Endothelial cell of umbilical vein (primary cell): Measurements from ENCODE around the gene POU3F1. TPM values are rescaled to one million over a fixed set of nuclear protein-coding genes. Genes with fewer than 3 reads are reported as not detected.

Experiments
- BruUV-seq: library from RNA; stranded (reverse); fragments of 400-500 nt; replicated peaks from 2 replicates; lab custom pipeline; 2021; lab: Mats Ljungman, UMichigan
- CTCF ChIA-PET: fragments of 300-600, 350-600 bp; sonication (Branson Sonifier 250); formaldehyde crosslinking; loops from one replicate; lab custom pipeline; 2021; ENCODE audit warnings: antibody characterized with exemption, inconsistent platforms; lab: Charles Lee
- POLR2A ChIA-PET: fragments of 300-600, 350-600 bp; sonication (Branson Sonifier 250); formaldehyde crosslinking; loops from one replicate; lab custom pipeline; 2021; ENCODE audit warnings: antibody characterized with exemption, inconsistent platforms; lab: Charles Lee
- DNase-seq: peaks from one replicate; pipeline ENCODE4 v3.0.0-alpha.2; 2011; ENCODE audit warnings: low read depth, low spot score
- FAIRE-seq: peaks from 2 replicates; lab custom pipeline; 2011; peaks lifted over from hg19 to GRCh38; lab: Jason Lieb, UNC
- H2AFZ ChIP-seq: 2 replicates; pipeline ENCODE4 v1.6.0; 2012; ENCODE audit warnings: low read depth, low read length, control low read depth, inconsistent platforms
- H3K27ac ChIP-seq: 2 replicates; pipeline ENCODE4 v1.5.1; 2011; ENCODE audit warnings: low read depth, mild to moderate bottlenecking, control low read depth, low read length, moderate library complexity; ENCODE audit not compliant: insufficient read depth
- H3K27me3 ChIP-seq, 2 experiments: 2 replicates each; pipeline versions ENCODE4 v1.6.0 to v1.6.1; 2011; ENCODE audit warnings: low read length in 2 of 2, mixed read lengths in 1 of 2; ENCODE audit not compliant: control insufficient read depth in 2 of 2, insufficient read depth in 2 of 2
- H3K36me3 ChIP-seq, 2 experiments: 2 replicates in 1 of 2; 3 replicates in 1 of 2; pipeline ENCODE4 v1.5.1; 2011; ENCODE audit warnings: low read length in 2 of 2, mild to moderate bottlenecking in 1 of 2, moderate library complexity in 1 of 2; ENCODE audit not compliant: control insufficient read depth in 2 of 2, insufficient read depth in 2 of 2; ENCODE audit errors: extremely low read depth in 1 of 2
- H3K4me1 ChIP-seq: 3 replicates; pipeline ENCODE4 v1.5.1; 2011; ENCODE audit warnings: mild to moderate bottlenecking, low read length; ENCODE audit not compliant: control insufficient read depth, insufficient read depth; ENCODE audit errors: extremely low read depth
- H3K4me2 ChIP-seq: 2 replicates; pipeline ENCODE4 v1.6.1; 2011; ENCODE audit warnings: low read length, control low read depth, mixed read lengths; ENCODE audit not compliant: insufficient read depth
- H3K4me3 ChIP-seq, 3 experiments: fragments of 200-600 bp in 1 of 3; sonication (generic), shearing (Covaris generic) in 1 of 3; replicated peaks in 1 of 3; 2 replicates each; pipeline ENCODE4 v1.5.1; 2011 to 2016; ENCODE audit warnings: control low read depth in 3 of 3, low read length in 3 of 3, mild to moderate bottlenecking in 2 of 3, inconsistent platforms in 1 of 3, low read depth in 1 of 3, moderate library complexity in 1 of 3; ENCODE audit not compliant: insufficient read depth in 1 of 3
- H3K79me2 ChIP-seq: 2 replicates; pipeline ENCODE4 v1.6.0; 2012; ENCODE audit warnings: low read length, inconsistent platforms; ENCODE audit not compliant: control insufficient read depth, insufficient read depth
- H3K9ac ChIP-seq: replicated peaks from 2 replicates; pipeline ENCODE3; 2011; ENCODE audit warnings: low read length, control low read depth; ENCODE audit not compliant: insufficient read depth; ENCODE audit errors: extremely low read depth
- H3K9me1 ChIP-seq: replicated peaks from 3 replicates; pipeline ENCODE4 v1.6.0; 2011; ENCODE audit warnings: mild to moderate bottlenecking, low read length; ENCODE audit not compliant: control insufficient read depth, insufficient read depth; ENCODE audit errors: extremely low read depth
- H3K9me3 ChIP-seq: replicated peaks from 2 replicates; pipeline ENCODE4 v1.5.1; 2012; ENCODE audit warnings: low read length, inconsistent platforms; ENCODE audit not compliant: control insufficient read depth, insufficient read depth
- H4K20me1 ChIP-seq: replicated peaks from 2 replicates; pipeline ENCODE3; 2011; ENCODE audit warnings: mild to moderate bottlenecking, low read length; ENCODE audit not compliant: control insufficient read depth, insufficient read depth; ENCODE audit errors: extremely low read depth
- EZH2 ChIP-seq: IDR thresholded peaks from 2 replicates; pipeline ENCODE4 v1.6.1; 2012; ENCODE audit warnings: borderline replicate concordance, low read depth, mild to moderate bottlenecking, moderate library complexity, low read length, inconsistent platforms; ENCODE audit not compliant: severe bottlenecking
- GATA2 ChIP-seq: IDR thresholded peaks from 2 replicates; pipeline ENCODE4 v1.7.0; 2011; ENCODE audit warnings: low read depth, mild to moderate bottlenecking, moderate library complexity, mixed read lengths, low read length; ENCODE audit not compliant: insufficient read length, insufficient read depth
- POLR2A ChIP-seq: IDR thresholded peaks from 2 replicates; pipeline ENCODE4 v1.6.1; 2012; ENCODE audit warnings: low read depth, mild to moderate bottlenecking, control low read depth, low read length
- dilution Hi-C: fragments of 300-500 bp; cut with MboI; formaldehyde crosslinking; loops from one replicate; pipeline ENCODE4 v1.15.0; 2019; ENCODE audit warnings: low sequenced_read_pairs; ENCODE audit not compliant: extremely low pct_ligation_motif_present
- intact Hi-C: fragments of 100-400 bp; cut with micrococcal nuclease; formaldehyde crosslinking; loops from one replicate; pipeline ENCODE4 v1.10.0; 2022
- polyA plus RNA-seq, 4 experiments: library from polyadenylated mRNA; depleted of rRNA in 3 of 4; stranded (reverse) in 3 of 4; unstranded in 1 of 4; fragments of >200 nt; gene quantifications; 2 replicates each; pipeline versions ENCODE4 v1.2.1 to v1.2.3, GENCODE V29; 2011 to 2012; ENCODE audit warnings: missing spikeins in 1 of 4
- total RNA-seq: library from RNA; stranded (reverse); gene quantifications from 2 replicates; pipeline ENCODE4 v1.2.3, GENCODE V29; 2021

POU3F1 gene
- total and polyA plus RNA-seq, 2 donors (not counting 3 experiments of a cell fraction or from before 2014, with no cell fraction given): not detected

- FAIRE-seq: peak; percentile 43
Measured at GRCh38 chr1:38044221-38045215, 2.1 kb downstream of the POU3F1 start.

GRCh38 chr1:38043036-38043747 lies 3.4 kb downstream of the POU3F1 start:
- H3K4me3 ChIP-seq: no peak overlapping the region
- H3K4me1 ChIP-seq: peaks cover 7% of the 10 kb centered on the region
- TF ChIP-seq POLR2A (no peak), GATA2 (no peak)
- POLR2A ChIA-PET: no interaction called here
- no peak overlapping the region for H3K27ac ChIP-seq
- H3K9me3 ChIP-seq: no peaks in the 10 kb centered on the region
- H3K27me3 ChIP-seq: peaks cover 45 to 64% of the 10 kb centered on the region in 2 experiments
- no TSS peak for BruUV-seq
- CTCF ChIA-PET: interaction anchor here (1.3 kb wide), 1 partner anchor 10 kb away, joined by 4 read pairs; no protein-coding TSS in a partner anchor
- H2AFZ ChIP-seq: no peak overlapping the region
- no peaks in the 10 kb centered on the region for H3K36me3 ChIP-seq
- no peaks in the 10 kb centered on the region for H3K79me2 ChIP-seq
- dilution Hi-C loops: no loop called here
- no peak overlapping the region for H3K9ac ChIP-seq
- H3K9me1 ChIP-seq: no peaks in the 10 kb centered on the region
- DNase-seq (no peak), FAIRE-seq (no peak)
- H3K4me2 ChIP-seq: no peak overlapping the region
- H4K20me1 ChIP-seq: no peaks in the 10 kb centered on the region
- intact Hi-C loops: no loop called here

More at GRCh38 chr1:38044221-38045215, 2.1 kb downstream of the POU3F1 start:
- POLR2A ChIA-PET: no interaction called here
- no peaks in the 10 kb centered on the region for H3K79me2 ChIP-seq
- H3K4me1 ChIP-seq: peaks cover 7% of the 10 kb centered on the region
- no peak overlapping the region for H2AFZ ChIP-seq
- no peaks in the 10 kb centered on the region for H3K9me3 ChIP-seq
- CTCF ChIA-PET: interaction anchor here (2.4 kb wide), 1 partner anchor 17 kb away, joined by 12 read pairs; no protein-coding TSS in a partner anchor
- BruUV-seq: no TSS peak
- DNase-seq: no peak
- H4K20me1 ChIP-seq: no peaks in the 10 kb centered on the region
- peak; percentile 86 for TF ChIP-seq EZH2
- TF ChIP-seq POLR2A: no peak
- no peaks in the 10 kb centered on the region for H3K9me1 ChIP-seq
- H3K27ac ChIP-seq: no peak overlapping the region
- peaks cover 51 to 66% of the 10 kb centered on the region in 2 experiments for H3K27me3 ChIP-seq
- dilution Hi-C loops (no loop called here), intact Hi-C loops (loop anchor here (1.0 to 5.0 kb wide), 2 partner anchors 44 to 93 kb away; no protein-coding TSS in a partner anchor)
- peak overlapping the region in 2 of 3 experiments; percentile 5 to 17 for H3K4me3 ChIP-seq
- peak overlapping the region; percentile 57 for H3K4me2 ChIP-seq
- no peak overlapping the region for H3K9ac ChIP-seq
- no peaks in the 10 kb centered on the region for H3K36me3 ChIP-seq
